Measurements from ENCODE around the gene SIT1.
A peak's percentile ranks its signal among the peaks of the same experiment; 100 is the strongest.

SIT1 gene

GRCh38 chr9:35682520-35683315 is 32.0 kb upstream of the SIT1 start:
- no peak for DNase-seq

GRCh38 chr9:35682051-35682450 is 31.3 kb upstream of the SIT1 start:
- DNase-seq: no peak

GRCh38 chr9:35681341-35682002 is 30.7 kb upstream of the SIT1 start:
- no peak for DNase-seq

- DNase-seq: no peak
Observed at GRCh38 chr9:35680331-35681105, 29.8 kb upstream of the SIT1 start.

- DNase-seq: no peak
Observed at GRCh38 chr9:35679766-35680330, 29.1 kb upstream of the SIT1 start.

- no peak for DNase-seq
Observed at GRCh38 chr9:35679091-35679490, 28.4 kb upstream of the SIT1 start.

GRCh38 chr9:35675732-35676392 is 25.1 kb upstream of the SIT1 start:
- DNase-seq: no peak

- no peak for DNase-seq
Observed at GRCh38 chr9:35675204-35675603, 24.5 kb upstream of the SIT1 start.

- no peak for DNase-seq
Observed at GRCh38 chr9:35674025-35674361, 23.3 kb upstream of the SIT1 start.

- peak; percentile 36 to 72 for DNase-seq
Observed at GRCh38 chr9:35673132-35674024, 22.6 kb upstream of the SIT1 start, which contains the start of gene CA9. CA9 (plus strand) TSS chr9:35673928; CDS start chr9:35673960, 32 bp downstream.

- DNase-seq: no peak
Observed at GRCh38 chr9:35669331-35670145, 18.8 kb upstream of the SIT1 start.

GRCh38 chr9:35667939-35668338 is 17.2 kb upstream of the SIT1 start:
- no peak for DNase-seq

- no peak for DNase-seq
Observed at GRCh38 chr9:35666549-35666948, 15.8 kb upstream of the SIT1 start.

GRCh38 chr9:35666045-35666444 is 15.3 kb upstream of the SIT1 start:
- DNase-seq: no peak

GRCh38 chr9:35665471-35665818 is 14.7 kb upstream of the SIT1 start:
- DNase-seq: no peak

GRCh38 chr9:35664531-35665470 is 14.1 kb upstream of the SIT1 start, which contains the start of gene ARHGEF39:
ARHGEF39 (minus strand) TSS chr9:35665195; CDS start chr9:35665169, 26 bp downstream.
- DNase-seq: peak; percentile 91 to 94

- no peak for DNase-seq
Observed at GRCh38 chr9:35662437-35662836, 11.7 kb upstream of the SIT1 start.

GRCh38 chr9:35661756-35662350 is 11.1 kb upstream of the SIT1 start:
- DNase-seq: no peak

GRCh38 chr9:35660966-35661415 is 10.3 kb upstream of the SIT1 start:
- peak in 1 of 2 experiments; percentile 24 for DNase-seq
